HepG2 (cell line): ENCODE results near the gene ARL15. TPM values are rescaled to one million over a fixed set of nuclear protein-coding genes. Genes with fewer than 3 reads are reported as not detected.

Source experiments
- ATAC-seq: fragments of 200-7000 bp; cut with Tn5 transposase; 3 replicates; pipeline ENCODE4 v1.9.1; 2020; ENCODE audit warnings: mild to moderate bottlenecking, moderate library complexity
- BruUV-seq: library from RNA; stranded (reverse); fragments of 400-500 nt; replicated peaks from 2 replicates; lab custom pipeline; 2021; lab: Mats Ljungman, UMichigan
- CTCF ChIA-PET: fragments of 300-600 bp; formaldehyde crosslinking; extraction: SDS; loops from one replicate; lab custom pipeline; 2021; ENCODE audit warnings: low total read pairs, inconsistent platforms, low intra/inter-chr PET ratio; lab: Yijun Ruan, JAX
- POLR2A ChIA-PET: fragments of 350-600 bp; sonication (Branson Sonifier 250); formaldehyde crosslinking; loops from one replicate; lab custom pipeline; 2020; ENCODE audit warnings: antibody characterized with exemption, inconsistent platforms; lab: Yijun Ruan, JAX
- DNase-seq: peaks from one replicate; pipeline ENCODE4 v3.0.0-alpha.2; 2015; ENCODE audit warnings: low spot score
- FAIRE-seq: peaks from 3 replicates; lab custom pipeline; 2011; peaks lifted over from hg19 to GRCh38; lab: Jason Lieb, UNC
- H2AFZ ChIP-seq: one replicate; pipeline ENCODE4 v1.6.1; 2011; ENCODE audit warnings: low read length, inconsistent platforms
- H3K27ac ChIP-seq: fragments of 300-600 bp; 3 replicates; pipeline ENCODE4 v1.8.0; 2011; ENCODE audit warnings: mixed run types, mild to moderate bottlenecking, mixed read lengths, low read length, inconsistent platforms; ENCODE audit not compliant: insufficient read depth; ENCODE audit errors: extremely low read length
- H3K27me3 ChIP-seq, 2 experiments: fragments of 200-600 bp in 1 of 2; 2 replicates in 1 of 2; 3 replicates in 1 of 2; pipeline versions ENCODE4 v1.6.0 to v1.8.0; 2011; ENCODE audit warnings: low read length in 2 of 2, mild to moderate bottlenecking in 2 of 2, moderate library complexity in 2 of 2, inconsistent platforms in 1 of 2; ENCODE audit not compliant: insufficient read depth in 2 of 2, control insufficient read depth in 1 of 2
- H3K36me3 ChIP-seq, 2 experiments: fragments of 200-600 bp in 1 of 2; replicated peaks in 1 of 2; 2 replicates in 1 of 2; 3 replicates in 1 of 2; pipeline versions ENCODE4 v1.5.1 to v1.8.0; 2011; ENCODE audit warnings: low read length in 2 of 2, inconsistent platforms in 1 of 2; ENCODE audit not compliant: insufficient read depth in 2 of 2, control insufficient read depth in 1 of 2
- H3K4me1 ChIP-seq: 2 replicates; pipeline ENCODE4 v1.5.1; 2012; ENCODE audit warnings: low read length, inconsistent platforms; ENCODE audit not compliant: insufficient read depth
- H3K4me2 ChIP-seq: 2 replicates; pipeline ENCODE4 v1.6.0; 2011; ENCODE audit warnings: low read depth, low read length, inconsistent platforms
- H3K4me3 ChIP-seq, 3 experiments: fragments of 200-600 bp in 1 of 3; sonication (generic), shearing (Covaris generic) in 1 of 3; replicated peaks in 1 of 3; 2 replicates each; pipeline ENCODE4 v1.5.1; 2011 to 2016; ENCODE audit warnings: low read length in 3 of 3, inconsistent platforms in 2 of 3, low read depth in 2 of 3, mild to moderate bottlenecking in 2 of 3, control low read depth in 1 of 3, mixed read lengths in 1 of 3; ENCODE audit not compliant: insufficient read depth in 1 of 3
- H3K79me2 ChIP-seq: one replicate; pipeline ENCODE4 v1.6.1; 2011; ENCODE audit warnings: low read length, inconsistent platforms; ENCODE audit not compliant: insufficient read depth
- H3K9ac ChIP-seq: 2 replicates; pipeline ENCODE4 v1.6.0; 2011; ENCODE audit warnings: mild to moderate bottlenecking, low read depth, low read length, inconsistent platforms; ENCODE audit not compliant: insufficient read depth
- H3K9me3 ChIP-seq: 2 replicates; pipeline ENCODE4 v1.5.1; 2012; ENCODE audit warnings: mild to moderate bottlenecking, low read length
- H4K20me1 ChIP-seq: 2 replicates; pipeline ENCODE4 v1.6.0; 2011; ENCODE audit warnings: inconsistent platforms, mild to moderate bottlenecking, low read length, moderate library complexity; ENCODE audit not compliant: insufficient read depth
- ATF7 ChIP-seq, 2 experiments: fragments of 450-650 bp in 1 of 2; sonication (generic) in 1 of 2; formaldehyde crosslinking in 1 of 2; IDR thresholded peaks; 2 replicates each; pipeline versions ENCODE4 v1.4.0 to v1.6.1; 2016 to 2020; ENCODE audit warnings: antibody characterized with exemption in 1 of 2, mild to moderate bottlenecking in 1 of 2, missing genetic modification reagents in 1 of 2
- NCOA5 ChIP-seq: sonication (generic); formaldehyde crosslinking; IDR thresholded peaks from 2 replicates; pipeline ENCODE4 v1.4.0; 2020; ENCODE audit warnings: missing genetic modification reagents
- RFXAP ChIP-seq: sonication (generic); formaldehyde crosslinking; IDR thresholded peaks from 2 replicates; pipeline ENCODE4 v1.4.0; 2020; ENCODE audit warnings: missing genetic modification reagents, borderline replicate concordance
- SOX5 ChIP-seq: IDR thresholded peaks from 2 replicates; pipeline ENCODE4 v1.6.1; 2016; ENCODE audit warnings: borderline replicate concordance
- TBP ChIP-seq: sonication (generic); formaldehyde crosslinking; IDR thresholded peaks from 2 replicates; pipeline ENCODE4 v1.5.0; 2020; ENCODE audit warnings: missing genetic modification reagents
- ZNF607 ChIP-seq: sonication (generic); formaldehyde crosslinking; IDR thresholded peaks from 2 replicates; pipeline ENCODE4 v1.5.1; 2020; ENCODE audit warnings: missing genetic modification reagents, mild to moderate bottlenecking, borderline replicate concordance
- ZNF660 ChIP-seq: sonication (generic); formaldehyde crosslinking; IDR thresholded peaks from 2 replicates; pipeline ENCODE4 v1.5.1; 2020; ENCODE audit warnings: mild to moderate bottlenecking, low read depth, missing genetic modification reagents, borderline replicate concordance
- WGBS: methylation state at CpG from one replicate; pipeline ENCODE4 v1.1.6; 2017; ENCODE audit warnings: low lambda C conversion rate; 5-methylcytosine and 5-hydroxymethylcytosine counted together
- in situ Hi-C: cut with HindIII; loops from 2 replicates; pipeline ENCODE4 v1.10.0; 2017; ENCODE audit warnings: low pct_unique_long_range_greater_than_20kb; ENCODE audit not compliant: extremely low pct_ligation_motif_present
- intact Hi-C: fragments of 100-400 bp; cut with micrococcal nuclease; formaldehyde crosslinking; loops from one replicate; pipeline ENCODE4 v1.10.0; 2022; ENCODE audit not compliant: unreplicated experiment
- polyA plus RNA-seq, 8 experiments: library from polyadenylated mRNA; depleted of rRNA in 3 of 8; stranded (reverse) in 7 of 8; unstranded in 1 of 8; fragments of >200 nt; fragmentation: Illumina TruSeq in 4 of 8; extraction: Trizol in 4 of 8; gene quantifications; 2 replicates each; pipeline versions ENCODE4 v1.2.1 to v1.2.3, GENCODE V29; 2011 to 2016; ENCODE audit warnings: low read depth in 4 of 8, missing spikeins in 1 of 8, mixed read lengths in 1 of 8; ENCODE audit not compliant: insufficient read depth in 1 of 8
- total RNA-seq, 5 experiments: library from RNA; depleted of rRNA; stranded (reverse); fragments of >200 nt; fragmentation: Illumina TruSeq; extraction: Trizol; gene quantifications; 2 replicates each; pipeline ENCODE4 v1.2.3, GENCODE V29; 2016; ENCODE audit warnings: low read depth in 1 of 5
- TF ChIP-seq, protein P1 (sequence below): IDR thresholded peaks from 2 replicates; pipeline ENCODE4 v1.6.1; 2016; ENCODE audit warnings: low read depth, borderline replicate concordance

Gene ARL15
- total and polyA plus RNA-seq, 2 of the 13 experiments (the other 11 are each of a cell fraction or from before 2014, with no cell fraction given): 2.5 to 7.7 TPM

DNA sequence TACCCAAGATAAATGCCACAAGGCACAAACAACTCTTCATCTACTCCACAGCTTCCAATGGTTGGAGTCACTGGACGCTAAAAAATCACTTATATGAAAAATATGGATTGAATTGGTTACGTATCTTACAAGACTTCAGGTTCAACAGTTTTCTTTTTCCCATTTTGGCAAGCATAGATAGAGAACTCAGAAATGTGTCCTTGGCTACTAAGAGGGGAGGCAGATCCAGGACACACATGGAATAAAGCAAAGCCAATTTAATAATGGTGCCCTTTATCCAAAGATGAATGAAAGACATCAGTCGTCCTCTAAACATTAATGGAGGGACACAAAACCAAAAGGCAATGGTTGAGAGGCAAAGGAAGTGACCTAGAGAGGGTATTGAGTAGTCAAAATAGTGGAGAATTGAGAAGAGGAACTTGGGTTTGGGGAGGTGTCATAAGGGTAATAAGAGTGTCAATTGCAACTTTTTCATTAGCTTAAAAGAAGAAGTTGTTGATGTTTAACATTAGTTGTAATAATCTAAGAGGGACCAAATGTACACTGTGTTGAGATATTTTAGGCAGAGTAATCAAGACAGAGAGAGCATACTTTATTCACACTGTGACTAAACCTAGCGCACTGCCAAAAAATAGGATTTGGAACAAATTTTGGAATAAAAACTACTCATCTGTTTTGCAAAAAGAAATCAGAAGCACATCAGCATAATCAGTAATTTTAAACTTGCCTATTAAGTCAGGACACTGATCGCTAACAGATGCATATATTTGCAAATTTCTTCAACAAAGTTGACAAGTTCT lies 308.2 kb downstream of the ARL15 start:
- no peak for ATAC-seq
- DNase-seq: no peak
- Histone ChIP-seq H3K36me3 (no peaks in the 10 kb centered on the region), H3K9ac (no peak overlapping the region), H3K79me2 (no peaks in the 10 kb centered on the region), H3K27me3 (no peaks in the 10 kb centered on the region), H4K20me1 (no peaks in the 10 kb centered on the region), H3K4me2 (no peak overlapping the region), H2AFZ (no peak overlapping the region), H3K4me1 (0 out of 2 replicates have a peak, but pooled peaks cover 5% of the 10 kb centered on the region), H3K9me3 (no peaks in the 10 kb centered on the region), H3K4me3 (no peak overlapping the region), H3K27ac (no peak overlapping the region)
- TF ChIP-seq RFXAP (CRISPR knock-in tag) (no peak), SOX5 (no peak)
- ChIA-PET CTCF (no interaction called here), POLR2A (no interaction called here)
- FAIRE-seq: no peak
- in situ Hi-C loops (no loop called here), intact Hi-C loops (no loop called here)
- 82% methylated on average over 5 of the region's 5 CpGs for WGBS
- no TSS peak for BruUV-seq

DNA sequence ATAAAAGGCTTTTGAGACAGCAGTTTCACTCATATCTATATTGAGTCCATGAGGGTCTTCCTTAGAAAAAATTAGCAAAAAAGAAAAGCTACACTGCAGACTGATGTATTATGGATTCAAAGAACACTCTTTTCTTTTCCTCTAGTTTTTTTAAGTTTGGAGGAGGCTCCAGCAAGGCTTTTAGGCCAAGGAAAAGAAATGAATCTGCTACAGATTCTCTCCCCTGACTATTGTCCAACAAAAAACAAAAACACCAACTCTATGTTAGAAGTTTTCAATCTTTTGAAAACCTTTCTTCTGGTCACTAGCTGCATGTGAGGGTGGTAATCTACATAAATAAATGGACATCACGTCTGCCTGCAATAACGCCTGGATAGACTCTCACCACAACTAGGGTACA lies 310.4 kb downstream of the ARL15 start:
- FAIRE-seq (no peak), DNase-seq (no peak), ATAC-seq (no peak)
- Histone ChIP-seq H3K4me1 (no peaks in the 10 kb centered on the region), H3K9me3 (no peaks in the 10 kb centered on the region), H3K27ac (no peak overlapping the region), H3K4me2 (no peak overlapping the region), H3K4me3 (no peak overlapping the region), H3K36me3 (no peaks in the 10 kb centered on the region), H3K9ac (no peak overlapping the region), H3K27me3 (no peaks in the 10 kb centered on the region), H3K79me2 (no peaks in the 10 kb centered on the region), H4K20me1 (no peaks in the 10 kb centered on the region), H2AFZ (no peak overlapping the region)
- no TSS peak for BruUV-seq
- in situ Hi-C loops (no loop called here), intact Hi-C loops (no loop called here)
- ChIA-PET CTCF (no interaction called here), POLR2A (no interaction called here)
- TF ChIP-seq ZNF660 (CRISPR knock-in tag): no peak
- TF ChIP-seq ZNF607 (CRISPR knock-in tag): no peak
- TF ChIP-seq TBP: no peak
- TF ChIP-seq, protein P1, sequence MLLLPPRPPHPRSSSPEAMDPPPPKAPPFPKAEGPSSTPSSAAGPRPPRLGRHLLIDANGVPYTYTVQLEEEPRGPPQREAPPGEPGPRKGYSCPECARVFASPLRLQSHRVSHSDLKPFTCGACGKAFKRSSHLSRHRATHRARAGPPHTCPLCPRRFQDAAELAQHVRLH (CRISPR knock-in tag): no peak
- no peak for TF ChIP-seq ATF7 (IDR thresholded peaks at IDR 0.05)
- TF ChIP-seq ATF7 (CRISPR knock-in tag; IDR thresholded peaks at IDR 0.05): no peak
- TF ChIP-seq NCOA5: no peak
- WGBS: 91% methylated on average over 2 of the region's 2 CpGs
